PC-9 (cell line): ENCODE measurements around the gene CD44. TPM values are rescaled to one million over a fixed set of nuclear protein-coding genes. Genes with fewer than 3 reads are reported as not detected.
A peak's percentile ranks its signal among the peaks of the same experiment; 100 is the strongest.

Experiments used
- BruUV-seq: library from RNA; stranded (reverse); fragments of 400-500 nt; replicated peaks from 2 replicates; lab custom pipeline; 2021; lab: Mats Ljungman, UMichigan
- CTCF ChIA-PET: fragments of 300-600 bp; sonication (Branson Sonifier 250); formaldehyde crosslinking; loops from one replicate; lab custom pipeline; 2022; ENCODE audit warnings: antibody characterized with exemption; lab: Charles Lee
- POLR2A ChIA-PET: fragments of 300-600 bp; sonication (Branson Sonifier 250); formaldehyde crosslinking; loops from one replicate; lab custom pipeline; 2022; ENCODE audit warnings: antibody characterized with exemption; ENCODE audit not compliant: unreplicated experiment; lab: Charles Lee
- DNase-seq, 2 experiments: peaks; one replicate each; pipeline versions ENCODE4 v3.0.0 to v3.0.0-alpha.2; 2015 to 2022; ENCODE audit warnings: mixed read lengths in 1 of 2
- H2AFZ ChIP-seq: fragments of 200-600 bp; sonication (generic); 2 replicates; pipeline ENCODE4 v1.8.1; 2017; ENCODE audit warnings: antibody characterized with exemption
- H3F3A ChIP-seq: fragments of 200-600 bp; sonication (generic); 2 replicates; pipeline ENCODE4 v1.8.1; 2017; ENCODE audit warnings: antibody characterized with exemption, mild to moderate bottlenecking, low read depth; ENCODE audit not compliant: insufficient read depth
- H3K27ac ChIP-seq: fragments of 200-600 bp; sonication (generic); 2 replicates; pipeline ENCODE4 v1.6.1; 2016; ENCODE audit warnings: mixed run types
- H3K27me3 ChIP-seq: fragments of 200-600 bp; sonication (generic); 2 replicates; pipeline ENCODE4 v1.6.1; 2016; ENCODE audit warnings: low read depth, mixed run types; ENCODE audit not compliant: insufficient read depth
- H3K36me3 ChIP-seq: fragments of 200-600 bp; sonication (generic); 2 replicates; pipeline ENCODE4 v1.6.1; 2016; ENCODE audit warnings: low read depth, mixed run types
- H3K4me1 ChIP-seq: fragments of 200-600 bp; sonication (generic); replicated peaks from 2 replicates; pipeline ENCODE4 v1.6.1; 2016; ENCODE audit warnings: mixed run types; ENCODE audit not compliant: insufficient read depth
- H3K4me2 ChIP-seq: fragments of 200-600 bp; sonication (generic); 2 replicates; pipeline ENCODE4 v1.6.1; 2017; ENCODE audit warnings: mixed run types
- H3K4me3 ChIP-seq: fragments of 200-600 bp; sonication (generic); 2 replicates; pipeline ENCODE4 v1.6.1; 2016; ENCODE audit warnings: mixed run types
- H3K79me2 ChIP-seq: fragments of 200-600 bp; sonication (generic); 2 replicates; pipeline ENCODE4 v1.6.1; 2017; ENCODE audit warnings: low read depth, mixed run types
- H3K9me2 ChIP-seq: fragments of 200-600 bp; sonication (generic); 2 replicates; pipeline ENCODE4 v1.8.1; 2017; ENCODE audit warnings: mild to moderate bottlenecking; ENCODE audit not compliant: insufficient read depth
- H3K9me3 ChIP-seq: fragments of 200-600 bp; sonication (generic); 2 replicates; pipeline ENCODE4 v1.8.1; 2016; ENCODE audit warnings: low read depth; ENCODE audit not compliant: insufficient read depth
- H4K20me1 ChIP-seq: fragments of 200-600 bp; sonication (generic); 2 replicates; pipeline ENCODE4 v1.8.1; 2017; ENCODE audit not compliant: insufficient read depth
- EZH2 ChIP-seq: fragments of 200-600 bp; sonication (generic); IDR thresholded peaks from 2 replicates; pipeline ENCODE4 v1.8.0; 2017; ENCODE audit warnings: antibody characterized with exemption, low read depth
- intact Hi-C: fragments of 100-400 bp; cut with micrococcal nuclease; formaldehyde crosslinking; loops from one replicate; pipeline ENCODE4 v1.10.0; 2022; ENCODE audit not compliant: unreplicated experiment
- total RNA-seq: library from RNA; stranded (reverse); gene quantifications from 2 replicates; pipeline ENCODE4 v1.2.3, GENCODE V29; 2021
- TF ChIP-seq, protein P1 (sequence below): fragments of 200-600 bp; sonication (generic); conservative IDR thresholded peaks from 2 replicates; pipeline ENCODE4 v1.6.1; 2017; ENCODE audit warnings: mixed run types, antibody characterized with exemption, mild to moderate bottlenecking, moderate library complexity

The CD44 gene
- total RNA-seq, 1 experiment from 2014 or later, result 775 TPM

DNA sequence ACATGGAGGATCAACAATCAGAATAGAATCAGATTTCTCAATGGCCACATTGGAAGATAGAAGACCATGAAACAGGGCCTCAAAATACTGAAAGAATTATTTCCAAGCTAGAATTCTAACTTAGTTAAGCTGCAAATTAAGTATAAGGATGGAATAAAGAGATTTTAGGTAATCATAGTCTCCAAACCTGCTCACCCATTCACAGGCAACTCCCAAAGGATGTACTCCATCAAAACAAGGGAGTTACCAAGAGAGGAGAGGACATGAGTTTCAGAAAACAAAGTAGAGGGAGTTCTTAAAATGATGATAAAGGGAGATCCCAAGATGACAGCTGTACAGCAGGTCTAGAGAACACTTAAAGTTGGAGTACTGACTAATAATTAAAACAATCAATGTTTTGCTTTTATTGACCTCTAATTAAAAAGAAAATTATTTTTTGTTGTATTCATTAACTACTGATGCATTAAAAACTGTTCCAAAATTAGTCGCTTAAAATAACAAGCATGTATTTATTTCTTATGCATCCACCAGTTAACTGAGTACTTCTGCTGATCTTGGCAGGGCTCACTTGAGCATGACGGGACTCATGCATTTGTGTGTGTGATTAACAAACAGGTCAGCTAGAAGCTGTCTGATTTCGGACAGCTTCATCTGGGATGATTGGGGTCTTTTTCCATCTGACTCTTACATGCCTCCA, 95.6 kb downstream of the CD44 start:
- POLR2A ChIA-PET, result no interaction called here
- Histone ChIP-seq H3K4me3 (no peak overlapping the region), H3K9me3 (0 out of 2 replicates have a peak, but pooled peaks cover 5% of the 10 kb centered on the region), H3K36me3 (peaks cover 23% of the 10 kb centered on the region), H3K27me3 (no peaks in the 10 kb centered on the region), H3K9me2 (no peaks in the 10 kb centered on the region), H3K4me2 (no peak overlapping the region), H3F3A (peaks cover 60% of the 10 kb centered on the region), H3K27ac (no peak overlapping the region), H4K20me1 (no peaks in the 10 kb centered on the region), H2AFZ (no peak overlapping the region), H3K4me1 (peaks cover 33% of the 10 kb centered on the region), H3K79me2 (no peaks in the 10 kb centered on the region)
- no peak for DNase-seq
- no TSS peak for BruUV-seq
- CTCF ChIA-PET, result interaction anchor here (0.6 to 1.0 kb wide), 2 partner anchors 15 to 130 kb away, joined by 3 to 4 read pairs; no protein-coding TSS in a partner anchor
- intact Hi-C loops, result loop anchor here (5.0 kb wide), 1 partner anchor 128 kb away; no protein-coding TSS in a partner anchor
- TF ChIP-seq, protein P1, sequence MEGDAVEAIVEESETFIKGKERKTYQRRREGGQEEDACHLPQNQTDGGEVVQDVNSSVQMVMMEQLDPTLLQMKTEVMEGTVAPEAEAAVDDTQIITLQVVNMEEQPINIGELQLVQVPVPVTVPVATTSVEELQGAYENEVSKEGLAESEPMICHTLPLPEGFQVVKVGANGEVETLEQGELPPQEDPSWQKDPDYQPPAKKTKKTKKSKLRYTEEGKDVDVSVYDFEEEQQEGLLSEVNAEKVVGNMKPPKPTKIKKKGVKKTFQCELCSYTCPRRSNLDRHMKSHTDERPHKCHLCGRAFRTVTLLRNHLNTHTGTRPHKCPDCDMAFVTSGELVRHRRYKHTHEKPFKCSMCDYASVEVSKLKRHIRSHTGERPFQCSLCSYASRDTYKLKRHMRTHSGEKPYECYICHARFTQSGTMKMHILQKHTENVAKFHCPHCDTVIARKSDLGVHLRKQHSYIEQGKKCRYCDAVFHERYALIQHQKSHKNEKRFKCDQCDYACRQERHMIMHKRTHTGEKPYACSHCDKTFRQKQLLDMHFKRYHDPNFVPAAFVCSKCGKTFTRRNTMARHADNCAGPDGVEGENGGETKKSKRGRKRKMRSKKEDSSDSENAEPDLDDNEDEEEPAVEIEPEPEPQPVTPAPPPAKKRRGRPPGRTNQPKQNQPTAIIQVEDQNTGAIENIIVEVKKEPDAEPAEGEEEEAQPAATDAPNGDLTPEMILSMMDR, result no peak
- TF ChIP-seq EZH2, result no peak

DNA sequence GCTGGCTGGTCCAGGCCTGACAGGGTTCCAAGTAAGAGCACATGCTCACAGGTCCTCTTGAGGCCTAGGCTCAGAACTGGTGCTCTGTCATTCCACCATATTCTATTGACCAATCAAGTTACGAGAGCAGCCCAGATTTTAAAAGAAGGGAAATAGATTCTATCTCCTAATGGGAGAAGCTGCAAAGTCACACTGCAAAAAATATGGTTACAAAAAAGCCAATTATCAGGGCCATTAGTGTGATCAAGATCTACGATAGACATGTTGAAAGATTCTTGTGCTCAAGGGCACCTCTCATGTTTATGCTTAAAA, 96.1 kb downstream of the CD44 start:
- Histone ChIP-seq H3K4me1 (peaks cover 33% of the 10 kb centered on the region), H3K36me3 (peaks cover 18% of the 10 kb centered on the region), H2AFZ (no peak overlapping the region), H3K79me2 (no peaks in the 10 kb centered on the region), H4K20me1 (no peaks in the 10 kb centered on the region), H3K9me3 (0 out of 2 replicates have a peak, but pooled peaks cover 5% of the 10 kb centered on the region), H3K9me2 (no peaks in the 10 kb centered on the region), H3K27ac (no peak overlapping the region), H3F3A (peaks cover 55% of the 10 kb centered on the region), H3K4me2 (no peak overlapping the region), H3K27me3 (no peaks in the 10 kb centered on the region), H3K4me3 (no peak overlapping the region)
- CTCF ChIA-PET, result interaction anchor here (0.6 to 1.0 kb wide), 2 partner anchors 15 to 129 kb away, joined by 3 to 4 read pairs; no protein-coding TSS in a partner anchor
- no TSS peak for BruUV-seq
- TF ChIP-seq EZH2, result no peak
- TF ChIP-seq, protein P1, result no peak
- no peak for DNase-seq
- POLR2A ChIA-PET, result no interaction called here
- intact Hi-C loops, result loop anchor here (5.0 kb wide), 1 partner anchor 127 kb away; no protein-coding TSS in a partner anchor

DNA sequence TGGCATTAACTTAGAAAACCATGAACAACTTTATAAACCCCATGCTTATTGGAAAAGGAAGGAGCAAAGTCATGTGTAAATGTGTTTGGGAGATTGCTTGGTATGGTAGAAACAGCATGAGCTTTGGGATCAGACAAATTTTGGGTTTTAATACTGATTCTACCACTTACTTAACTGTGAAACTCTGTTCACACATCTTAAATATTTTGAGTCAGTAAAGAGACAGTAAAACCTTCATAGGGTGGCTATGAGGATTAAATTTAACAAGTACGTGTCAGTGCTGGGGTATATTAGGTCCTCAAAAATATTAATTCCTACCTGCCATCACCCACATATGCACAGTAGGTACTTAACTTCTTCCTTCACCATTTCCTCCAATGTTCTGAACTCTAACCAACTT, 96.5 kb downstream of the CD44 start:
- Histone ChIP-seq H3K4me1 (peaks cover 33% of the 10 kb centered on the region), H3K4me2 (peak overlapping the region; percentile 27), H3K4me3 (no peak overlapping the region), H2AFZ (no peak overlapping the region), H4K20me1 (no peaks in the 10 kb centered on the region), H3K9me2 (no peaks in the 10 kb centered on the region), H3F3A (peaks cover 51% of the 10 kb centered on the region), H3K27me3 (no peaks in the 10 kb centered on the region), H3K79me2 (no peaks in the 10 kb centered on the region), H3K9me3 (0 out of 2 replicates have a peak, but pooled peaks cover 5% of the 10 kb centered on the region), H3K36me3 (peaks cover 14% of the 10 kb centered on the region; the same call in 1 of the 2 replicates), H3K27ac (0 out of 2 replicates have a peak overlapping the region, but pooled peaks have one; percentile 12)
- DNase-seq, result no peak
- no TSS peak for BruUV-seq
- intact Hi-C loops, result loop anchor here (5.0 kb wide), 1 partner anchor 127 kb away; no protein-coding TSS in a partner anchor
- TF ChIP-seq, protein P1, result no peak
- no peak for TF ChIP-seq EZH2
- ChIA-PET POLR2A (interaction anchor here (0.9 kb wide), 1 partner anchor 126 kb away, joined by 4 read pairs; no protein-coding TSS in a partner anchor), CTCF (interaction anchor here (1.0 kb wide), 2 partner anchors 16 to 309 kb away, joined by 4 read pairs; no protein-coding TSS in a partner anchor)
